NCI-H524 (cell line): ENCODE data around the gene UNKL.
"Not testable (repeated sequence)": the region's sequence is repeated elsewhere in the genome, so short reads cannot be mapped to it uniquely, and the experiment has no call there.

Source experiments
- DNase-seq, 2 experiments: peaks; one replicate each; lab custom pipeline; 2025; lab: John Stamatoyannopoulos, UW

The UNKL gene

DNA sequence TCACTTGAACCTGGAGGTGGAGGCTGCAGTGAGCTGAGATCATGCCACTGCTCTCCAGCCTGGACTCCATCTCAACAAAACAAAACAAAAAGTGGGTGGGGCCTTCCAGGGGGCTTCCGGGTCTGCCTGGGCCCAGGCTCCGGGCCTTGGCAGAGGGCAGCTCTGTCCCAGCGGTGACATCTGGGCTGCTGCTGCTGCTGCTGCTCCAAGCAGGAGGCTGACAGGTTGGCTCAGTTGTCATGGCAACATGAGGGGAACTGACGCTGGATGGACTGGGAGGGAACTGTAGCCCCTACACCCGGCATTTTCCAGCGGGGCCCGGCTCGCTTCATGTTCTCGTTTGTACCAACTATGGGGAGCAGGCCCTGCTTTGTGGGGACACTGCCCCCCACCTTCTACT, 77.0 kb downstream of the UNKL start:
- DNase-seq = peak; percentile 56 to 86

DNA sequence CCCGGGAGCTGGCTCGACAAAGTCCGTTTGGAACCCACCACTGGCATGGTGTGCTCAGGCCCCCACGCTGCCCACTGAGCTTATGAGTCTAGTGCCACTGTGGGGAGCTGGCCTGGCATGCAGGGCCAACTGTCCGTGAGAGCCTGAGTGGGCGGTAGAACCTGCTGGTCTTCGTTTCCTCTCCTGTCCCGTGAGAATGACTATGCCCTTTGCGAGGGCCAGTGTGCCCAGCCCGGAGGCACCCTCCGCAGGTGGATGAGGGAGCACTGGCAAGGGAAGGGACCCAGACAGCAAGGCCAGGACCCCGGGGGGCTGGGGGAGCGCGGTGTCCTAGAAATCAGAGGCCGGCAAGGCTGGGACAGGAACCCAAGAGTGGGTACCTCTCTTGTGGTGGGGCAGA, 77.9 kb downstream of the UNKL start:
- DNase-seq = no peak

DNA sequence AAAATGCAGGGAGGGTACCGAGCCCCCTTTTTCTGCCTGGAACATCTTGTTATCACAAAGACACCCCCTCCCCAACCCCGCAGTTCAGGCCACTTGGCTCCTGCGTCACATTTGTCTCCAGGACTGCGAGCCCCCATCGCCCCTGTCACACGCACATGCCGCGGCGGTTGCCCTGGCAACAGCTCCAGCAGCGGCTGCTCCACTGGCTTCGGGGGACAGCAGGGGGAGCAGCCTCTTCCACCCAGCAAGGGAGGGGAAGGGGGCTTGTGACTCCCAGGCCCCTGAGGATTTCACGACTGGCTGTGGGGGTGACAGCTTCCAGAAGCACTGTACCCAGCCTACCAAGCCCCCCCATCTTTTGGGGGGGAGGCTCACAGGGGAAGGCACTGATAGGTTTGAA, 78.5 kb downstream of the UNKL start:
- DNase-seq = peak in 1 of 2 experiments; percentile 70

DNA sequence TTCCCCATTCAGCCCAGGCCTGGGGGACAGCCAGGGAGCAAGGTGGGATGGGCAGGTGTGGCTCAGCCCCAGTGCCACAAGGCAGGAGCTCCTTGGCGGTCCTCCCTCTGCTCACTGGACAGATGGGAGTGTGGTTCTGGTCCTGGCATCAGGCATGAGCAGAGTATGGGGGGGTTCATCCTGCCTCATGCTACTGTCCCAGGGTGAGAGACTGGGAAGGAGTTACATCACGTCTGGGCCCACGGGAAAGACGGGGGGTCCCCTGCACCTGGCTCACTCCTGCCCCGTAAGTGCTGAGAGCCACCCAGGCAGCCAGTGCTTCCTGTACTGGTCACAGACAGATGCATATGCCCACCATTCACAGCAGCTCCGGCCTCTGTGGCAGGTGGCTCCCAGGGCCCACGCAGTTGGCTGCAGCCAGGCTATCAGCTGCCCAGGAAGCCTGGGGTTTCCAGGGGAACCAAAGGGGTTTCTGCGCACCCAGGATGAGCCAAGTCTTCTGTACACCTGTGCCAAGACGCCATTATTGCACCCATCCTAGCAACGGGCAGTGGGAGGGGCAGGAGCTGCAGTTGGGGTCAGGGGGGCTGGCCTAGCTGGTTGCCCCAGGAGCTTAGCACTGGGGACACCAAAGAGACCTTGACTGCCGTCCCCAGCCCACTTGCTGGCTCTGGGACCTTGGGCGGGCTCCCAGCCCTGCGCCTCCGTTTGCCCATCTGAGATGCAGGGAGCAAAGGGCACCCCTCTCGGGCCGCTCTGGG, 79.1 kb downstream of the UNKL start:
- DNase-seq = no peak

DNA sequence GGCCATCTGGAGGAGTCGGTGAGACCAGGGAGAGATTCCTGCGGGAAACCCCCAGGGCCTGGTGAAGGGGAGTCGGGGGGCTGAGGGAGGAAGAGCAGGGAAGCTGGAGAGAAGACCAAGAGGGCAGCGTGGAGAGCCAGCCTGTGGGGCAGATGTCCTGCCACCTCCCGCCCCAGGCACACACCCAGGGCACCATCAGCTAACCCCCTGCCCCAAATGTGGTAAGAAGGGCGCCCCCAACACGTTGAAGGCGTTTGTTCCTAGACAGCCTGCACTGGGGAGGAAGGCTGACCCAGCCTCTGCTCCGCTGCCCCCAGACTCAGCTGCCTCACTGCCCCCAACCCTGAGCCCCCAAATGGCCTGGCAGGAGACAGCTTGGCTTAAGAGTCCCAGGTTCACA, 79.8 kb downstream of the UNKL start:
- no peak for DNase-seq

DNA sequence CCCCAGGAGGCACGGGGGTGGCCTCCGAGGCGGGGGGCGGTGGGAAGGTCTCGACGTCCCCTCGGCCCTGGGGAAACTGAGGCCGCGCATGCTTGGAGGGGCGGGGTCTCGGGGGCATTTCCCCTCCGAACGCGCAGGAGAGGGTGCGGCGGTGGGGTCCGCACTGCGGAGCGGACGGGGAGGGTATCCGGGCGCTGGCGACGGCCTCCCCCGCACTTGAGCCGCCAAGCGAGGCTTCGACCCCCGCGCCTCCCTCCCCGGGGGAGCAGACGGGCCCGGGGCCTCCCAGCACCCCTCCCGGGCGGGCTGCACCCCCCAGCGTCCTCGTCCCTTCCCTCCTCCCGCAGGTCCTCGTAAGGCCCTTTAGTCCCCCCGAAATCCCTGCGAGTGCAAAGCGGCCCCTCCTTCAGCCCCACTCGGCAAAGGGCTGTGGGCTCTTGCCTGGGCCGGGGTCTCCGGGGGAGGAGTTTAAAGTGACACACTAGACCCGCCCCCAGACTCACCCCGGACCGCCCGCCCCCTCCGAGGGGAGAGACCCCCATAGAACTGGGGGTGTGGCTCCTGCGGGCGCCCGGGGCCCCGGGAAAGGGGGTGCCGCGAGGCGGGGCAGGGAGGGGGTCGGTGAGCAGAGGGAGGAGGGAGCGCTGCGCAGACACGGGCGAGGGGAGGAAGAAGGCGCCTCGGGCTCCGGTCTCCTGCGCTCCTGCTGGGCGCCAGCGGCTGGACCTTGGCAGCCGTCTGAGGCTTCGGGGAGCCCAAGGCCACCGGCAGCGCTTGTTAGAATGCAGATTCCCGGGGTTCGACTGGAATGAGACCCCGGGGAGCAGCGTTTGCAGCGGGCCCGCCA, 80.4 kb downstream of the UNKL start:
- DNase-seq = no peak

DNA sequence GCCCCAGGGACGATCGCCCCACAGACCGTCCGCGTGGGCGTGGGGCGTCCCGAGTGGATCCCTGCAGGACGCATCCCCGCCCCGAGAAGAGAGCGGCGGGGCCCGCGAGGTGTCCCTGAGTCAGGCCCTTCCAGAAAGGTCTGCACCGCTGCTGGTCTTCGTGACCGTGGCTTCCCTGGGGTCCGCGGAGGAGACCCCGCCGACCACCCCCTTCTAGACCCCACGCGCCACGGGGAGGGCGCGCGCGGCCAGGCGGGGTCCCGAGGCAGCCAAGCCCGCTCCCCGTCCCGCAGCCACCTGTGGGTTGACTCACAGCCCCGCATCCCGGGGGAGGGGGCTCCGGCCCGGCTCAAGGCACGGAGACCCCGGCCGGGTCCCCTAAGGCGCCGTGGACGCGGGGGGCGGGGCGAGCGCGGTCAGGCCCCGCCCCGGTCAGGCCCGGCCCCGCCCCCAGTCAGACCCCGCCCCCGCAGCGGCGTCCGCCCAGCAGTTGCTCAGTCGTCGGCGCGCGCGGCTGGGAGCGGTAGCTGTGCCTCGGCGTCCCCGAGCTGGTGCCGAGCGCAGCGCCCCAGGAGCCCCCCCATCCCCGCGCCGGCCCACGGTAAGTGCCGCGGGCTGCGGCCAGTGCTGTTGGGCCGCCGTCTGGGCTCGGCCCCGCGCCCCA, 81.2 kb downstream of the UNKL start, which contains the start of gene BAIAP3:
TSS of gene BAIAP3 (plus strand) at position 497 of the 664 bp plus-strand sequence. CDS start 4,905 bp downstream, outside the sequence.
- DNase-seq = no peak

DNA sequence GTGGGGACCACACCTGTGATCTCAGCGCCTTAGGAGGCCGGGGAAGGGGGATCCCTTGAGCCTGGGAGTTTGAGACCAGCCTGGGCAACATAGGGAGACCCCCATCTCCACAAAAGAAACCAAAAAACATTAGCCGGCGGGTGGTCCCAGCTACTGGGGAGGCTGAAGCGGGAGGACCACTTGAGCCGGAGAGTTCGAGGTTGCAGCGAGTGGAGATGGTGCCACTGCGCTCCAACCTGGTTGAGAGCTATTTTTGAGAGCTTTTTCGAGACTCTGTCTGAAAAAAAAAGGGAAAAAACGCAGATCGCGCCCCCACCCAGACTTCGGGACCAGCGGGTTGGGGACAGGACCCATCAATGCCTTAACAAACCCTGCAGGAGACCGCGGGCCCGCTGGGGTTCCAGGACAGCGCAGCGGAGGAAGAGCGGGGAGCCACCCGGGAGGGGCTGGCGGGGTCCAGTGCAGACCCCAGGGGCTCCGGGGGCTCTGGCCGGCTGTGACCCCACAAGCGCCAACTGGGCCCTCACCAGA, 81.8 kb downstream of the UNKL start:
- DNase-seq = no peak

DNA sequence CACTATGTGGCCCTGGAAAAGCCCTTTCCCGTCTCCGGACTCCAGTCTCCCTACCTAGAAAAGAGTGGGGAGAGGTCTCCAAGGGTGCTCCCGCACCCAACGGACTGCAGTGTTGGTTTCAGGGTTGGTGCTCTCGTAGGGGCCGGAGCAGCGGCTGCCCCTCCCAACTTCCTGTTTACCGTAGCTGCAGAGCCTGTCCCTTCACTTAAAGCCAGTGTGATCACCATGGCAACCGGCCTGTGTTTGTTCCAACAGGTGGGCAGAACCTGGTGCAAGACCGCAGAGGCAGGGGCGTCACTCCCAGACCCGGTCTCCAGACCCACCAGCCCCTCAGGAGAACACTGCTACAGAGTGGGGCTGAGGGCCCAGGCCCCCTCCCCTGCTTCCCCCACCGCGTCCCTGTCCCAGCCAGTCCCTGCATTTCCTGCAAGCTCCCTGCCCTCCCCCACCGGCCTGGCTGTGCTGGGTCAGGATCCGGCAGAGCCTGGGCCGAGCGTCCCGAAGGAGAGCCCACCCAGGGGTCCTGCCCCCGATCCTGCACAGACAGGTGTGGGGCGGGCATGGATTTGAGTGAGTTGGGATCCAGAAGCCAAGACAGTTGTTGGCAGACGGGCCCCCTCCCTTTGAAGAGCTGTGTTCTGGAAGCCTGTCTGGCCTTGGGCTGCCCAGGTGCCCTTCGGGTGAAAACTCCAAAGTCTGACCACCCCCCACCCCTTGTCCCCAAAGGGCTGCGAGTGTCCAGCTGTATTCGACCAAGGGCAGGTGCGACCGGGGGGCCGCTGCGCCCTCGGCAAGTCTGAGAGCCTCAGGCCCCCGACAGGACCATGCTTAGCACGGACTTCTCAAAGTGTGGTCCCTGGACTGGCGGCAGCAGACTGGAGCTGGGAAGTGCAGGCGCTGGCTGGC, 82.5 kb downstream of the UNKL start:
- DNase-seq = peak; percentile 52 to 68

DNA sequence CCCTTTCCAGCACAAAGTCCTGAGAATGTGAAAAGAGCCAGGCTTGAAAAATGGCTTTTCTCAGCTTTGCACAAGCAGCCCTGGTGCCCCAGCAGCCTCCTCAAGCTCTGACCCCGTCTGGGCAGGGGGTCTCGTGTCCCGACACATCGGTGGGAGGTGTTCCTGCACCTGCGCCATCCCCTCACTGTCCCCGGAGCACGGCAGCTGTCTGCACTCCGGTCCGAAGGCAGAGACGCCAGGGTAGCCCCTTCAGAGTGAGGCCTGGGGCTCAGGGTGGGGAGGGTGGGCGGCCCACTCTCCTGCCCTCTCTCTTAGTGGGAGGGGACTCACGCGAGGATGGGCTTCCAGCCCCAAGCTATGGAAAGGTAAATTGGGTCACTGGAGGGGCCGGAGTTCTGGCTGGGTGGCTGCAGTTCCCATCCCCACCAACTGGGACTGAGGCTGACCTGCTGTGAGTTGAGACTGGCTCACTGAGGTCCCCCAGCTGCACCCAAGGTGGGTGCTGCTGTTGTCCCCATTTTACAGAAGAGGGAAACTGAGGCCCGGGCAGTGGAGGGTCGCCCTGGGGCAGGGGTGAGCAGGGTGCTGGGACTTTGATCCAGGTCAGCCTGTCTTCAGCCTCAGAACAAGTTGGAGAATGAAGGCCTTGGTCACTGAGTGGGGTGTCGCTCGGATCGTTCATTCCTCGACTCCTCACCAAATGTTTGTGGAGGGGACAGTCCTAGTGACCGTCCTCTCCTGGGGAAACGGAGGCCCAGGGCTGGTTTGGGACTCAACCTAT, 83.4 kb downstream of the UNKL start:
- DNase-seq = no peak

DNA sequence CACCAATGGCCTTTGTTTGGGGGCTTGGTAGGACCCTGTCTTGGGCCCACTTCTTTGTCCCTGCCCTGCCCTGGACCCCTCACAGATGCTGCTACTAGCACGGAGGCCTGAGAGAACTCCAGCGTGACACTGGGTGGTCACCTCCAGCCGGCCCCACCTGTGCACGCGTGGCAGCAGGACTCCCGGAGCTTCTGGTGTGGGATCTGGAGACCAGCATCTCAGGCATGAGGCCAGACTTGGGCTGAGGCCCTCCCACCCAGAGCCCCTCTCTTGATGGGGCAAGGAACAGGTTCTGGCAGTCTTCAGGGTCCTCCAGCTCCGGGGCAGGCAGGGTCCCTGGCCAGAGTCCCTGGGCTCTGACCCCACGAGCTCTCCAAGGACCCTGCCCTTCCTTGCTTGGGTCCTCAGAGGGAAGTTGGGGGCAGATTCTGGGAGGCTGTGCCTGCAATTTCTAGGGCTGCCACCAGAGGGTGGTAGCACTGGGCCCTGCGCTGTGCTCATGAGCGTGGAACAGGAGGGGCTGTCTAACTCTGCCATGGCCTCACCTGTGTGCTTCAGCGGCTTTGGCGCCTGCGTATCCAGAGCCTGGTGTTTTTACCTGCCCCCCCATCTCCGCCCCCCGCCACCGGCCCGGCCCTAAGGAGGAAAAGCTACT, 84.1 kb downstream of the UNKL start:
- DNase-seq = no peak

DNA sequence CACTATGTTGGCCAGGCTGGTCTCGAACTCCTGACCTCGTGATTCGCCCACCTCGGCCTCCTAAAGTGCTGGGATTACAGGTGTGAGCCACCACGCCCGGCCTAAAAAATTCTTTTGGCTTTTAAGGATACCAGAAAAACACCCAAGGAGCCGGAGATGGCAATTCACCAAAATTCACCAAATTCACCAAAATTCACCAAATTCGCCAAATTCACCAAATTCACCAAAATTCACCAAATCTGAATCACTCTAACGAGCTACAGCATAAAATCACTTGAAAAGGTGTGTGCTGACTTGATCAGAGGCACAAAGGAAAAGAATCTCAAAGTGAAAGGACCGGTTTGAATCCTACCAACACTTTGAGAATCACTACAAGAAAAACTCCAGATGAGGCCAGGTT, 85.5 kb downstream of the UNKL start:
- not testable (repeated sequence) for DNase-seq

DNA sequence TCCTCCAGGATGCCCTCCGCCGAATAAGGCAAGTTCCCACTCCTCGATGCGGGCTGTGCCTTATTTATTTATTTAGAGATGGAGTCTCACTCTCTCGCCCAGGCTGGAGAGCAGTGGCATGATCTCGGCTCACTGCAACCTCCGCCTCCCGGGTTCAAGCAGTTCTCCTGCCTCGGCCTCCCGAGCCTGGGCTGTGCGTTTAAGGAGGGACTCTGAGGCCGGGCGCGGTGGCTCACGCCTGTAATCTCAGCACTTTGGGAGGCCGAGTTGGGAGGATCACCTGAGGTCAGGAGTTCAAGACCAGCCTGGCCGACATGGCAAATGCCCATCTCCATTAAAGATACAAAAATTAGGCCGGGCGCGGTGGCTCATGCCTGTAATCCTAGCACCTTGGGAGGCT, 86.4 kb downstream of the UNKL start:
- not testable (repeated sequence) for DNase-seq

DNA sequence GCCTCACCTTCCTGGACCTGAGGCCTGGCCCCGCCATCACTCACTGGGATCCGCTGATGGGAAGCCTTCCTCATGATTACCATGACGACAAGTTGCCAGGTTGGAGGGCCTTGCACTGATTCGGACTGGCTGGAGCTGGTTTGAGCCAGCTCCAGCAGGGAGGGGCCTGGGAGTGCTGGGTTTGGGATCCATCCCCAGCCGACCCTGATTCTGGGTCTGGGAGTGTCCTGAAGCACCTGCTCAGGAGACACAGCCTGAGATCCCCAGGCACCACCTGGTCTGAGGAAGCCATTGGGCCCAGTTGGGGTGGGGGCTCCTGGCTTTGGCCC, 86.9 kb downstream of the UNKL start:
- DNase-seq = no peak

DNA sequence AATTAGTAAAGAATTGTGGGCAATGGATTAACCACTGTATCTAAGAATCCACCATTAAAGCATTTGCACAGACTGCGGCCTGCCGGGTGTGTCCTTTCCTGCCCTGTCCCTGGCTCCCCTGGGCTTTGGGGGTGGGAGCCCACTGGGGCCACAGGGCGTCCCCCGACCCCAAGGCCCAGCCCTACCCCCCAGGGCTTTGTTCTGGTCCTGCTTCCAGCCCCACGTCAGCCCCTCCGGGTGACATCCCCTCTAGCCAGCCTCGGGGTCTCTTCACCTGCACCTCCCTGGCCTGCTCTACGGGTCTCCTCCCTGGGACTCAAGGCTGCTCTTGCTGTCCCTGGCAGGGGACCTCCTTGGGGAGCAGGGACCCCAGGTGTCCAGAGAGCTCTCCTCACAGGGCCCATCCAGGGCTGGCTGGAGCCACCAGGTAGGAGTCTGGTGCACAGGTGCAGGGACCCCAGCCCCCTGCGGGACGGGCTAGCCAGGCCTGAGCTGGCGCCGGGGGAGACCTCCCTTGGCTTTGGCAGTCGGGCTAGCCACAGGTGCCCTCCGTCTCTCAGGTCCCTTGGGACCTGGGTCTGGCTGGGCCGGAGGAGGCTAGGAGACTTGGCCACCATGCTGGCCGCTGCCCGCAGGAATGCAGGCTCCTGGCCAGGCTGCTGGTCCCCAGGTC, 87.4 kb downstream of the UNKL start:
- DNase-seq = no peak

DNA sequence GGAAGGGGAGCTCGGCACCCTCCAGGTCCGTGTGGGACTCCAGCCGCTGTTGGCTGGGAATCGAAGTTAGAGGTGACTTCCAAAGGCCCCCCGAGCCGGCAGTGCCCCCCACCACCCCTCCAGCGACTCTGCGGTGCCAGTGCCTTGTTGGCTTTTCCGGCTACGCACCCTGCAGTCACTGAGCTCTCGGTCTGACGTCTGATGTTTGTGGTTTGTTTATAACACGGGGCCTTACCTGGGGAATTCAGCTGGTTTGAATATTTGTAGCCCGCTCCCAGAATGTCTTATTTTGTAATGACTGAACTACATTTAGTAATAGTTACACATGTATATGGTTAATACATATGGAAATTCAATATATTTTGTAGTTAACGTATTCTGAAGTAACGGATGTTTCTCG, 88.1 kb downstream of the UNKL start:
- no peak for DNase-seq

DNA sequence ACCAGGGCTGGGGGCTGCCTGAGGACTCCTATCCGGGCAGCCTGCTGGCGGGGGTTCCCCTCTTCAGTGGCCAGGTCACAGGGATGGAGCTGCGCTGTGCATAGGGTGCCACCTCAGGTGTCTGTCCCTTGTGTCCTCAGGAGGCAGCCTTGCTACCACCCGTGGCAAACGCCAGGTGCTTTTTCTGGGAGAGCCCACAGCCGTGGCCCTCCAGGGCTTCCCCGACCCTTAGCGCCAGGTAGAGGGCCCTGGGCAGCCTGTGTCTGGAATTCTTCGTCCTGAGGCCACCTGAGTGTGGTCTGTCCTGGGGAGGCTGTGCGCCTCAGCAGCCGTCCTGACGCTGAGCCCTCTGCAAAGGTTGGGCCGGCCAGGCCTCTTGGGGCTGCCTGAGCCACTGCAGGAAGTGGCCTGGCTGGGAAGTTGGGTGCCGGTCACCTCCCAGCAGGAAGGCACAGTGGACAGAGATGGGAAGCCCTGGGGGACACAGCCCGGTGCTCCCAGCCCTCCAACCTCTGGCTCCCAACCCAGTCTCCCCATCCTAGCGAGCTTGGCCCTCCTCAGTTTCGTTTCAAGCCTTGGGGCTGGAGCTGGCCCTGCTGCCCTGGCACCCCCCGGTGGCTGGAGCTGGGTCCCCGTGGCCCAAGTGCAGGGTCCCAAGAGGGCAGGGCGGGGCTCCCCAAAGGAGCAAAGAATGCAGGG, 88.7 kb downstream of the UNKL start:
- DNase-seq = no peak

DNA sequence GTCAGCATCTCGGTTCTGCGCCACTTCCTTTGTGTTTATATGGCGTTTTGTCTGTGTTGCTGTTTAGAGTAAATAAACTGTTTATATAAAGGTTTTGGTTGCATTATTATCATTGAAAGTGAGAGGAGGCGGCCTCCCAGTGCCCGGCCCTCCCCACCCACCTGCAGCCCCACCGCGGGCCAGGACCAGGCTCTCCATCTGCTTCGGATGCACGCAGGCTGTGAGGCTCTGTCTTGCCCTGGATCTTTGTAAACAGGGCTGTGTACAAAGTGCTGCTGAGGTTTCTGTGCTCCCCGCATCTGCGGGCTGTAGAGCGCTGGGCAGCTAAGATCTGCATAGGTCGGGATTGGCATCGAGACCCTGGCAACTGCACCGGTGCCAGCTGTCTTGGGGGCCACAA, 89.2 kb downstream of the UNKL start:
- no peak for DNase-seq

DNA sequence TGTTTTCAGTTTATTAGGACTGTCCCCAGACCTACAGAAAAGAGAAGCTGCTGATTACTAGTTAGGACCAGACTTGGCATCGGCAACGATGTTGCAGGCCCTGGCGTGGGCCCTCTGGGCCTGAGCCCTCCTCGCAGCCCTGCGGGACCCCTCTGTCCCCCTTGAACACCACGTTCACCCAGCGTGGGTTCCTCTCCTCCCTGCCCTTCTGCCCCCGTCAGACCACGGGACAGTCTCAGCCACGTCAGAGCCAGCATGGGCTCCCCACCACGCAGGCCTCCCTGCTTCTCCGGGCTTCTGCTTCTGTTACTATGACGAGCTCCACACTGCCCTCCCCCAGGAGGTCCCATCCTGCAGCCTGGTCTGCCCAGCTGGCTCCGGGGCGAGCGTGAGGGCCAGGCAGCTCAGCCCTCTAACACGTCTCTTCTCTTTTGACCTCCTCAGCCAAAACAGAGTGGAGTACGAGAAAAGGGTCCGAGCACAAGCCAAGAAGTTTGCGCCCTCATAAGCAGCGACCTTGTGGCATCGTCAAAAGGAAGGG, 90.1 kb downstream of the UNKL start:
- no peak for DNase-seq
